Mucosa of rectum (tissue), 2 donors: Measurements from ENCODE around the gene VAV3.
"Not testable (repeated sequence)": the region's sequence is repeated elsewhere in the genome, so short reads cannot be mapped to it uniquely, and the experiment has no call there.

ENCODE experiments used
- H3K27ac ChIP-seq, 2 donors: one replicate each; pipeline ENCODE4 v1.7.0; 2013; ENCODE audit warnings: inconsistent platforms in 2 of 2, low read depth in 2 of 2, low read length in 2 of 2
- H3K27me3 ChIP-seq, 2 donors: one replicate each; pipeline ENCODE4 v1.7.0; 2013; ENCODE audit warnings: low read length in 2 of 2; ENCODE audit not compliant: control insufficient read depth in 2 of 2, insufficient read depth in 2 of 2
- H3K36me3 ChIP-seq, 2 donors: one replicate each; pipeline ENCODE4 v1.7.0; 2013; ENCODE audit warnings: low read length in 2 of 2; ENCODE audit not compliant: control insufficient read depth in 2 of 2, insufficient read depth in 2 of 2
- H3K4me1 ChIP-seq, 2 donors: one replicate each; pipeline ENCODE4 v1.7.0; 2013; ENCODE audit warnings: low read length in 2 of 2, mild to moderate bottlenecking in 1 of 2; ENCODE audit not compliant: control insufficient read depth in 2 of 2, insufficient read depth in 2 of 2
- H3K4me3 ChIP-seq, 2 donors: one replicate each; pipeline ENCODE4 v1.7.0; 2013; ENCODE audit warnings: low read length in 2 of 2
- H3K9ac ChIP-seq, 2 donors: one replicate each; pipeline ENCODE4 v1.7.0; 2013; ENCODE audit warnings: low read length in 2 of 2, low read depth in 1 of 2, mild to moderate bottlenecking in 1 of 2
- H3K9me3 ChIP-seq, 2 donors: one replicate each; pipeline ENCODE4 v1.7.0; 2013; ENCODE audit warnings: low read length in 2 of 2; ENCODE audit not compliant: control insufficient read depth in 2 of 2
- donor health status: healthy.
- donor health status: Normal muscosa, but diverticular disease.

The VAV3 gene

GRCh38 chr1:107863342-107863741 is 101.6 kb downstream of the VAV3 start:
- Histone ChIP-seq H3K9me3 (no peaks in the 10 kb centered on the region), H3K9ac (no peak overlapping the region), H3K27me3 (no peaks in the 10 kb centered on the region), H3K36me3 (no peaks in the 10 kb centered on the region), H3K4me1 (no peaks in the 10 kb centered on the region), H3K27ac (no peak overlapping the region), H3K4me3 (no peak overlapping the region)

GRCh38 chr1:107862064-107862463 is 102.9 kb downstream of the VAV3 start:
- Histone ChIP-seq H3K9ac (no peak overlapping the region), H3K4me1 (no peaks in the 10 kb centered on the region), H3K9me3 (no peaks in the 10 kb centered on the region), H3K27ac (no peak overlapping the region), H3K4me3 (no peak overlapping the region), H3K27me3 (no peaks in the 10 kb centered on the region), H3K36me3 (no peaks in the 10 kb centered on the region)

GRCh38 chr1:107858323-107858722 is 106.7 kb downstream of the VAV3 start:
- no peak overlapping the region for H3K4me3 ChIP-seq
- H3K27ac ChIP-seq = no peak overlapping the region
- no peaks in the 10 kb centered on the region for H3K9me3 ChIP-seq
- H3K4me1 ChIP-seq = no peaks in the 10 kb centered on the region
- no peaks in the 10 kb centered on the region for H3K27me3 ChIP-seq
- no peaks in the 10 kb centered on the region for H3K36me3 ChIP-seq
- H3K9ac ChIP-seq = no peak overlapping the region

GRCh38 chr1:107851418-107851817 is 113.6 kb downstream of the VAV3 start:
- Histone ChIP-seq H3K36me3 (no peaks in the 10 kb centered on the region), H3K4me3 (no peak overlapping the region), H3K9me3 (no peaks in the 10 kb centered on the region), H3K4me1 (no peaks in the 10 kb centered on the region), H3K27ac (no peak overlapping the region), H3K27me3 (no peaks in the 10 kb centered on the region), H3K9ac (no peak overlapping the region)

- not testable (repeated sequence) for H3K9me3 ChIP-seq, H3K27me3 ChIP-seq, H3K27ac ChIP-seq, H3K4me1 ChIP-seq, H3K9ac ChIP-seq, H3K36me3 ChIP-seq, H3K4me3 ChIP-seq
These were observed 120.3 kb downstream of the VAV3 start for GRCh38 chr1:107844541-107845194.

- Histone ChIP-seq H3K27me3 (no peaks in the 10 kb centered on the region), H3K4me1 (no peaks in the 10 kb centered on the region), H3K9ac (no peak overlapping the region), H3K4me3 (no peak overlapping the region), H3K36me3 (no peaks in the 10 kb centered on the region), H3K9me3 (no peaks in the 10 kb centered on the region), H3K27ac (no peak overlapping the region)
These were observed 121.0 kb downstream of the VAV3 start for GRCh38 chr1:107843989-107844388.

- Histone ChIP-seq H3K9ac (no peak overlapping the region), H3K27ac (no peak overlapping the region), H3K36me3 (no peaks in the 10 kb centered on the region), H3K9me3 (no peaks in the 10 kb centered on the region), H3K4me1 (no peaks in the 10 kb centered on the region), H3K4me3 (no peak overlapping the region), H3K27me3 (no peaks in the 10 kb centered on the region)
These were observed 122.7 kb downstream of the VAV3 start for GRCh38 chr1:107842241-107842640.

- Histone ChIP-seq H3K9me3 (no peaks in the 10 kb centered on the region), H3K27ac (no peak overlapping the region), H3K4me1 (no peaks in the 10 kb centered on the region), H3K27me3 (no peaks in the 10 kb centered on the region), H3K9ac (no peak overlapping the region), H3K36me3 (no peaks in the 10 kb centered on the region), H3K4me3 (no peak overlapping the region)
These were observed 124.3 kb downstream of the VAV3 start for GRCh38 chr1:107840725-107841124.

- no peaks in the 10 kb centered on the region for H3K9me3 ChIP-seq
- no peaks in the 10 kb centered on the region for H3K4me1 ChIP-seq
- no peak overlapping the region for H3K27ac ChIP-seq
- no peak overlapping the region for H3K4me3 ChIP-seq
- H3K36me3 ChIP-seq = no peaks in the 10 kb centered on the region
- H3K9ac ChIP-seq = no peak overlapping the region
- H3K27me3 ChIP-seq = no peaks in the 10 kb centered on the region
These were observed 126.9 kb downstream of the VAV3 start for GRCh38 chr1:107838056-107838455.

GRCh38 chr1:107835151-107835670 is 129.8 kb downstream of the VAV3 start:
- H3K36me3 ChIP-seq = no peaks in the 10 kb centered on the region
- no peak overlapping the region for H3K9ac ChIP-seq
- H3K4me1 ChIP-seq = no peaks in the 10 kb centered on the region
- H3K27me3 ChIP-seq = no peaks in the 10 kb centered on the region
- H3K4me3 ChIP-seq = no peak overlapping the region
- no peak overlapping the region for H3K27ac ChIP-seq
- no peaks in the 10 kb centered on the region for H3K9me3 ChIP-seq
